Stimulated activated CD8-positive, alpha-beta memory T cell treated with anti-CD3 and anti-CD28 coated beads, Interleukin-12 subunit alpha, Interleukin-12 subunit beta, amount 100 ng/mL, for 24 hours (primary cell): Measurements from ENCODE around the gene ADAM19.

Experiments
- DNase-seq: peaks from one replicate; pipeline ENCODE4 v3.0.0-alpha.2; 2020; ENCODE audit errors: extremely low read depth

ADAM19 gene

DNA sequence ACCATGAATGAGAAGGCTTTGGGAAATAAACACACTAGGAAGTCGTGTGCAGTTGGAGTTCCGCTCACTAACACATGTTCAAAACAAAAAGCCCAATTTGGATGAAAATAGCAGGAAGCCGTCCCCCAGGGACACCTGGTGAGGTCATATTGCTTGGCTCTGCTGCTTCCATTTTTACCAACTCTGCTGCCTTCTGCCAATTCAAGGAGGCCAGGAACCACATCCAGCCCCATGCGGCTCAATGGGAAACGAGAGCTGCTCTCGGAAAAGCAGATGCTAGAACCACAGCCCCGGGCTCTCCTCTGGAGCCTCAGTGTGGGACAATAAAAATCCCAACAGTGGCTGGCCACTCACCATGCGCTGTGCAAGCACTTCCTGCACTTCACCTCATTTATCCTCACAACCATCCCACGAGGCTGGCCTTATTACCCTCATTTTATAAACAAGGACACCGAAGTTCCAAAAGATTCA is 13.4 kb downstream of the ADAM19 start:
- DNase-seq = no peak

GRCh38 chr5:157561110-157561509 is 14.5 kb downstream of the ADAM19 start:
- DNase-seq = no peak

- no peak for DNase-seq
Observed at GRCh38 chr5:157559301-157559700, 16.3 kb downstream of the ADAM19 start.

DNA sequence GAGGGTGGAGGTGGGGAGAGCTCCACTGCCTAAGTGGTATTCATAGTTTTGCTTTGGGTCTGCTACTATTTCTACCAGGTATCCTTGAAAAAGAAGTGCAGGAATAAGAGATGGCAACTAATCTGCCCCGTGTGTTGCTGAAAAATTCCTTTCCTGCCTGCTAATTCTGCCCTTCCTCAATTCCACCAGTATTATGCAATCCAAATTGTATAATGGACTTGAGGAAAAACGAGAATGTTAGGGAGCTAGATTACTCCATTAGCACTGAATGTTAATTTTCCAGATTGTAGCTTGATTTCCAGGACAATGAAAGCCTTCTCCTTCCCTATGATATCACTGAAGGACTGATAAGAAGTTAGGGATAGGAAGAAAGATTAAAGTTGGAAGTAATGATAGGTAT is 16.9 kb downstream of the ADAM19 start:
- no peak for DNase-seq

GRCh38 chr5:157558041-157558595 is 17.5 kb downstream of the ADAM19 start:
- DNase-seq = no peak

GRCh38 chr5:157556615-157557418 is 18.8 kb downstream of the ADAM19 start:
- no peak for DNase-seq

DNA sequence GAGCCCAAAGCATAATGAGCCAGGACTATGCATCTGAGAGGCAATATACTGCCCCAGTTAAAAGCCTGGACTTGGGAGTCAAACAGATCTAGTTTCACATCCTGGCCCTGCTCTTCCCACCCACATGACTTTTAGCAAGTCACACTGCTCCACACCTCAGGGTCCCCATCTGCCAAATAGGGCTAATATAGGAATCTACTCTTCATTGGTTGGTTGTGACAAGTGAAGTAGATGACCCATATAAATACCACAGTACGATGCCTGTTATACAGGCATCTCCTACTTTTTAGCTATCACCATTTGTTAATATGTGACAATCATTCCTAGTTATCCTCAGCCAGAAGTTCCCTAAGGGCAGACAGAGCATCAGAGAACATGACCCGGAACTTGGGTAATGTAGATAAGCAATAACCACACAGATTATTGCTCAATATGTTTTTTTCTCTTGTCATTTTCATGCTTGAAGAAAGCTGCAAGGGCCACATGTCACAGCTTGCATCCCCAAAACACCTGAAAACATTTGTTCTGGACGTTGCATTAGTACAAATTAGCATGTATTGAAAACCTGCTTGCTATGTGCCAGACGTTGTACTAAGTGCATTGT is 20.4 kb downstream of the ADAM19 start:
- no peak for DNase-seq

DNA sequence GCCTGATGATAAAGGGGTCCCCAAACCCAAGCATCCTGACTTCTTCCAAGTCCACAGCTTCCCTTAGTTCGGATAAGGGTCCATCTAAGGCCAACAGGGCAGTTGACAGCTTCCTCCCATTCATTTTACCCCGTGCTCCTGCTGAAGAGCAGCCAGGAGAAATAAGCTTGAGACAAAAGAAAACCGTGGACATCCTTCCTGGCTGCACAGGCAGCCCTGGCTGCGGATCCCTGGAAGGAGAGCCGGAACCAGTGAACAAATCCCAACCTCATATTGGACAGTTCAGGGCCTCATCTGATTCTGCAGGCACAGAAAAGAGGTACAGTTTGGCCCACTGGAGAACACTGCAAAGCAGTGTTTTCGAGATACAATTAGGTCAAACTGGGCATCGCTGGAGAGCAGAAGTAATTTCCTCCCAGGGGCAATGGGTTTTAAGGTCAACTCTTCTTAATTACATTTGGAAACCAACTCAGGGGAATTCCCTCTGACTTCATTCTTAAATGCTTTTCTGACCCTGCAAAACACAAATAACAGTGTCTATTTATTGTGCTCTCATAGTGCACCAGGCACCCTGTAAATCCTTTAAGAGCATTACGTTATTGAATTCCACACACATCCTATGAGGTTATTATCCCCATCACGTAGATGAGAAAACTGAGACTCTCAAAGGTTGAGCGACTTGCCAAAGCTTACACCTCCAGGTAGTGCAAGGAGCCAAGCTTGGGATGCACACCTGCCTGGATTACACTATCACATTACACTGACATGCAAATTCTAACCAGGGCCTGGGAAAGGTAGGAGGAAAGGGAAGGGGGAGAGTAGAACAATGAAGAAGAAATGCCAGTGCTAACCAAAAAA is 21.2 kb downstream of the ADAM19 start:
- no peak for DNase-seq

- no peak for DNase-seq
Observed at GRCh38 chr5:157552650-157553049, 22.9 kb downstream of the ADAM19 start.

DNA sequence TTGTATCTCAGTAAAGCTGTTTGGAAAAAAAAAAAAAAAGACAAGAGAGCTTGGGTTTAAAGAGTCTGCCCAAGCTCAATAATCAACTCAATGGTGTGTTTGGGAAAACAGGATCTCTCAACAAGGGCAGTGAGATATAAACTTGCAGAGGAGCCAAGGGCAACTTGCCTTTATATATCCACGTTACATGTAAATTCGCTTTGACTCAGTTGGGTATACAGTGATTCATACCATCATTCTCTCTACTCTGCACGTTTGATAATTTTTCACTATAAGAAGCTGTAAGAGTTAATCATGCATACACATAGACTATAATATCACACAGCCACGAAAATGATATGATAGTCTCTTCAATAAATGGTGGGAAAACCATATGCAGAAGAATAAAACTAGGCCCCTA is 24.9 kb downstream of the ADAM19 start:
- DNase-seq = no peak

GRCh38 chr5:157549954-157550549 is 25.5 kb downstream of the ADAM19 start:
- no peak for DNase-seq

DNA sequence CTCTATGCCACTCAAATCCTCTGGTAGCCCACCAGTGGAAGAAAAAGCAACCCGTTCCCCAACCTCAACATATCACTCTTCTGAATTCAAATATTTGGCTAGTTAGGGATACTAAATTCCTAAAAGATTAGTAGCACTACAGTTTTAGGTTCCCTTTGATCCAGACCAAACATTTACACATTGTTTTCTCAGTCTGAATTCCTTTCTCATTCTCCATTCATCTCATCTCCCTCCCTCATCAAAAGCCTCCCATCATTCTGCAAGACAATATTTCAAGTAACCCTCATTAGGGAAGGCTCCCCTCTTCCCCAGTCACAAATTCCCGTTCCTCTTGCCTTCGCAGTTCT is 26.3 kb downstream of the ADAM19 start:
- DNase-seq = no peak

DNA sequence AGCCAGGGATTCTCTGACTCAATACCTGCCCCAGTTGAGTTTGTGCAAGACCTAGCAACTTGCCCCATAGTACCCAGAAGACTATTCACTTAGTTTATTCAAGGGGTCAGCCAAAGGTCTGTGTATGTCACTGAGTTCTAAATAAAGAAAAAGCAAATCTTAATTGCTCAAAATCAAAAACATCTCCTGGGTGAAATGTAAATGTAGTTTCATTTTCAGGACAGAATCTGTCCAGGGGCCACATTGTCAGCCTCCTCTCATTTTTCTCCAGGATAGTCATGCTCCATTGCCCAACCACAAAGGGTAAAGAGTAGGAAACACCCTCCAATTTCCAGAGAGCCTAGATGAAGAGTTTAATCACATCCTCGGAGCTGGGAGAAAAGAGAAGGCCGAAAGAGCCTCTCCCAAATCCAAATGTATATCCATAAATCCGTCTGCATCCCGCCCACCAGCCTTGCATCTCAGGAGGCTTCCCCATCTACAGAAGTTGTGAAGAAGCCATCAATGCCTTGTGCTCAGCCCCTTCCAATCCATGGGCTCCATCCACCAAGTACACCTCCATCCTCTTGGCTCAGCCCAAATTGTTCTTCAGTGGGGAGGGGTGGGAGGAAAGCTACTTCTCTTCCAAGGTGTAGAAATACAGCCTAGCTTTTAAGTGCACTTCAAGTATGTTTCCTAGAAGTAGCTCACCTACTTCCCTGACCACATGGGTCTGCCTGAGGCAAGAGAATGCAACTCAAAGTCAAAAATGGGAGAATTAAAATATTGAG is 26.9 kb downstream of the ADAM19 start:
- DNase-seq = no peak

GRCh38 chr5:157547941-157548512 is 27.5 kb downstream of the ADAM19 start:
- no peak for DNase-seq

GRCh38 chr5:157546456-157547100 is 29.0 kb downstream of the ADAM19 start:
- no peak for DNase-seq

- DNase-seq = no peak
Observed at GRCh38 chr5:157545610-157546310, 29.8 kb downstream of the ADAM19 start.

DNA sequence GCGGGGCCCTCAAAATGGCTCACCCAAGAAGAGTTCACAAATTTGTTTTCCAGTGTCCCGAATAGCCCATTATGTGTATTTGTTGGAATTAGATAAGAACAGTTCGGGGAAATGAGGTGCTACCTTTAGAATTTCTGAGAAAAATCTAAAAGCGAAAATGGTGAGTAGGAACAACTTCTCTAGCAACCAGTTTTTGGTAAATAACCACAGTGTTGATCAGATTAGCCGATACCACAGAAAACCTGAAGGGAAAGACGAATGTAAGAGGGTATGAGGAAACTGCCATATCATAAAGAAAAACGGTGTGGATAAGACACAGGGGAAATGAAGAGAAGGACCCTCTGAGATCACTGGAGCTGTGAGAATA is 31.0 kb downstream of the ADAM19 start:
- DNase-seq = no peak

- no peak for DNase-seq
Observed at GRCh38 chr5:157543825-157544622, 31.6 kb downstream of the ADAM19 start.
